ENCODE data around the gene INKA2. TPM values are rescaled to one million over a fixed set of nuclear protein-coding genes. Genes with fewer than 3 reads are reported as not detected.

The INKA2 gene
- total RNA-seq, 2 donors from 2014 or later, result 3.8 to 7.3 TPM

DNA sequence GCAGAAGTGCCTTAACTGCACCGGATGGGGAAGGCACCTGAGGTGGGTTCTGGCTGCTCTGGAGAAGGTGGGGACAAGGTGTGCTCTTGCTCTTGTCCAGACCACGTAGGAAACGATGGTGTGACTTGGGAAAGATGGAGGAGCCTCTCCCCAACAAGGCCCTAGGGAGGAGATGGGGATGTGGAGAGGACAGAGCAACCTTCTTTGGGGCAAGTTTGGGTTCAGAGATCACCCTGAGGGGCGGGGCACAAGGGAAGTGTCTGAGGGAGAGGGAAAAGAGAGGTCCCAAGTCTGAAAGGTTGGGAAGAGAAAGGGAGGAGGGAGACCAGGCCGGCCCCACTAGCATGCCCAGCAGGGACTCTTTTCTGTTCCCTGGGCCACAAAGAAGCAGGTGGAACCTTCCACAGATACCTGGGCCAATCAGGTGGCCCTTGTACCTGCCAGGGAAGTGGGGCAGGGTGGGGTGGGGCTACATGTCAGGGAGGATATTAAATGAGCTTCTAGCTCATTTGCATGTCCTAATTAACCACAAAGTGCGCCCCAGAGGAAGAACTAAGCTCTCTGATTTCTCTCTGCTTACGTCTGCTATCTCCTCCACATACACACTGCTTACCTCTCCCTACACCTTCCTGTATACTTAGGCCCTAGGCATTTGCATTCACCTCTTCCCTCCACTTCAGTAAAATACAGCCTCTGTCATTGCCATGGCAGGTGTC lies 15.9 kb downstream of the INKA2 start:
- DNase-seq (ENCODE audit: low spot score) (no peak), ATAC-seq (ENCODE audit: insufficient number of reproducible peaks, low FRiP score, low read depth) (no peak)
- no peaks in the 10 kb centered on the region for H3K36me3 ChIP-seq
- no peaks in the 10 kb centered on the region for H3K27me3 ChIP-seq (replicated peaks; ENCODE audit: insufficient read depth)
- TF ChIP-seq, protein P1, sequence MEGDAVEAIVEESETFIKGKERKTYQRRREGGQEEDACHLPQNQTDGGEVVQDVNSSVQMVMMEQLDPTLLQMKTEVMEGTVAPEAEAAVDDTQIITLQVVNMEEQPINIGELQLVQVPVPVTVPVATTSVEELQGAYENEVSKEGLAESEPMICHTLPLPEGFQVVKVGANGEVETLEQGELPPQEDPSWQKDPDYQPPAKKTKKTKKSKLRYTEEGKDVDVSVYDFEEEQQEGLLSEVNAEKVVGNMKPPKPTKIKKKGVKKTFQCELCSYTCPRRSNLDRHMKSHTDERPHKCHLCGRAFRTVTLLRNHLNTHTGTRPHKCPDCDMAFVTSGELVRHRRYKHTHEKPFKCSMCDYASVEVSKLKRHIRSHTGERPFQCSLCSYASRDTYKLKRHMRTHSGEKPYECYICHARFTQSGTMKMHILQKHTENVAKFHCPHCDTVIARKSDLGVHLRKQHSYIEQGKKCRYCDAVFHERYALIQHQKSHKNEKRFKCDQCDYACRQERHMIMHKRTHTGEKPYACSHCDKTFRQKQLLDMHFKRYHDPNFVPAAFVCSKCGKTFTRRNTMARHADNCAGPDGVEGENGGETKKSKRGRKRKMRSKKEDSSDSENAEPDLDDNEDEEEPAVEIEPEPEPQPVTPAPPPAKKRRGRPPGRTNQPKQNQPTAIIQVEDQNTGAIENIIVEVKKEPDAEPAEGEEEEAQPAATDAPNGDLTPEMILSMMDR (IDR thresholded peaks at IDR 0.05), result no peak
- H3K4me3 ChIP-seq, result no peak overlapping the region
- H3K4me1 ChIP-seq (ENCODE audit: control insufficient read depth in 1 of 2, low read depth in 2 of 2), result peaks cover 13 to 16% of the 10 kb centered on the region in 2 donors
- no peaks in the 10 kb centered on the region for H3K9me3 ChIP-seq
- no peak overlapping the region for H3K27ac ChIP-seq

DNA sequence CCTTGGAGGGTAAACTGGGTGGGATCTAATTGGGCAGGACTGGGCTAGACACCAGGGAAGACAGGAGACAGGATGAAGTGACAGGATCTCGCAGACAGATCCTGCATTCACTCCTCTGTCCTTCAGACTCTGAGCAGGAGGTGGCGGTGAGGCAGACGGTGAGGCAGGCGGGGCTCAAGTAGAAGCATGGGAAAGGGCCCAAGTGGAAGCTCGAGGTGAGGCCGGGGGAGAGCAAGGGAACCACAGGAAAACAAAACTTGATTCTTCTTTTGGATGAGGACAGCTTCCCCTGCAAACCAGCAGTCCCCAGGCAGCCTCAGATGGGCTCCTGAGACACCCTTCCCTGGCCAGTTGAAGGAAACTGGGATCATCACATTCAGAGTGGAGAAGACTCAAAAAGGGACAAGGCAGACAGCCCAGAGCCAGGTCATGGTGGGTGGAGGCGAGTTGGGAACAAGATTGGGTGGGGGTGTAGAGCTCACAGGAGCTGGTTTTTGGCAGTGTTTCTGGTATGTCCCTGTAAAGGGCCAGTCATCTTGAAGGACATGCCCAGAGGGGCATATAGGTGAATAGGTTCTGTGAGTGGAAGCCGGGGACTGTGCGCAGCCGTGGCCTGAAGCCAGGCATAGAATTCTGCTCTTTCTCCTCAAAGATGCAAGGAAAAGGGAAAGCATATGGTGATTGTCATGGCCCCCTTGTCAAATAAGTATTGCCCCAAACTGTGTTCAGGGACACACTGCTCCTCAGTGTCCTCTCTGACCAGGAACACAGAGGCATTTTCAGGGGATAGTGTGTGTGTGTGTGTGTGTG lies 18.0 kb downstream of the INKA2 start:
- peak overlapping the region in 1 of 2 donors; percentile 40 for H3K27ac ChIP-seq
- H3K4me3 ChIP-seq, result no peak overlapping the region
- TF ChIP-seq, protein P1 (IDR thresholded peaks at IDR 0.05), result no peak
- DNase-seq (ENCODE audit: low spot score) (no peak), ATAC-seq (ENCODE audit: insufficient number of reproducible peaks, low FRiP score, low read depth) (no peak)
- no peaks in the 10 kb centered on the region for H3K36me3 ChIP-seq
- H3K27me3 ChIP-seq (replicated peaks; ENCODE audit: insufficient read depth), result no peaks in the 10 kb centered on the region
- H3K9me3 ChIP-seq, result no peaks in the 10 kb centered on the region
- peaks cover 13 to 16% of the 10 kb centered on the region in 2 donors for H3K4me1 ChIP-seq (ENCODE audit: control insufficient read depth in 1 of 2, low read depth in 2 of 2)

DNA sequence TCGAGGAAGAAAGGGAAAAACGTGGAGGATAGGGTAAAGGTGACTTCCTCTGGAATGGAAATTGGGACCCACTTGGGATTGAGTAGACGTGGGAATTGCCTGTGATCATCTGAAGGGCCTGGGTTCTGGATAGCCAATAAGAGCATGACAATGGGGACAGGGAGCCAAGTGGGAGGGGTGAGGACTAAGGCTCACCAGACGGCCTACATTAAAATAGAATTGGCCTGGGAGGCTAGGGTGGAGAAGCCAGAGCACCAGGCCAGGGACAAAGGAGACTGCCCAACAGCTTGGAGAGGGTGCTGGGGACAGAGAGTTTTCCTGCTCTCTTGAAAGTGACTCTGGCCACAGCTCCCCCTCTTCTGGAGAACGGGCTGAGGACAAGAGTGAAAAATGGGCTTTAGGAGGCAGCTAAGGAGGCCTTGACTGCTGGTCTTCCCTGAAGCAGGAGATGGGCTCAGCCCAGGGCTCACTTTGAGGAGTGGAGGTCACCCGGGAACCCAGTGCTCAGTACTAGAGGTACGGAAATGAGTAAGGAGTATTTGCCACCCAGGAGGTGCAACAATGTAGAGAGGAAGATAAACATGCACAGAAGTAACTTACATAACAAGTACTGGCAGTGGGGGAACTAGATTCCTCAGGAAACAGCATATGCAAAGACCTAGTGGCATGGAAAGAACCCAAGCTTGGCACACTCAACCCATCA lies 18.8 kb downstream of the INKA2 start:
- Histone ChIP-seq H3K4me1 (ENCODE audit: control insufficient read depth in 1 of 2, low read depth in 2 of 2) (peaks cover 13 to 16% of the 10 kb centered on the region in 2 donors), H3K36me3 (no peaks in the 10 kb centered on the region), H3K4me3 (no peak overlapping the region), H3K27me3 (replicated peaks; ENCODE audit: insufficient read depth) (no peaks in the 10 kb centered on the region), H3K27ac (peak overlapping the region; percentile 3 to 40), H3K9me3 (no peaks in the 10 kb centered on the region)
- TF ChIP-seq, protein P1 (IDR thresholded peaks at IDR 0.05), result no peak
- ATAC-seq (ENCODE audit: insufficient number of reproducible peaks, low FRiP score, low read depth) (no peak), DNase-seq (ENCODE audit: low spot score) (no peak)

DNA sequence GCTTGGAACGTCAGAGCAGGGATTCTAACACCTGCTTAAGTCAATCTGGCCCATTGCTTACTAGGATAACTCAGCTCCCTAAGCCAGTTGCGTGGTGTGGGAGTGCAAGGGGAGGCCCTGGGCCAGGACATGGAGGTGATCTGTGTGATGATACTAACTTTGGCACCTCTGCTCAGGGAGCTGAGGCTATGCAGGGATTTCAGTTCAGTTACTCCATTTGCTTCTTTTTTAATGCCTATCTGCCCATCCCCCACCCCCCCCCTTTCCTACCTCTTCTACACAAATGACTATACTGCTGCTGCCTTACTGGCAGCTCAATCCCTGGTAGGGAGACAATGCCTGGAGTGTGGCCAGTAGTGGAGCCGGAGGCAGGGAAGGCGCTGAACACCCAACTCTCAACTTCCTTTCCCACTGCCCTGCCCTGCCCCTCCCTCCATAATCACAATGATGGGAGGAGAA lies 19.5 kb downstream of the INKA2 start:
- DNase-seq (ENCODE audit: low spot score), result no peak
- H3K36me3 ChIP-seq, result no peaks in the 10 kb centered on the region
- no peak overlapping the region for H3K4me3 ChIP-seq
- no peaks in the 10 kb centered on the region for H3K9me3 ChIP-seq
- TF ChIP-seq, protein P1 (IDR thresholded peaks at IDR 0.05), result no peak
- H3K27ac ChIP-seq, result peak overlapping the region; percentile 3 to 40
- ATAC-seq (ENCODE audit: insufficient number of reproducible peaks, low FRiP score, low read depth), result no peak
- no peaks in the 10 kb centered on the region for H3K27me3 ChIP-seq (replicated peaks; ENCODE audit: insufficient read depth)
- H3K4me1 ChIP-seq (ENCODE audit: control insufficient read depth in 1 of 2, low read depth in 2 of 2), result peaks cover 13 to 16% of the 10 kb centered on the region in 2 donors

DNA sequence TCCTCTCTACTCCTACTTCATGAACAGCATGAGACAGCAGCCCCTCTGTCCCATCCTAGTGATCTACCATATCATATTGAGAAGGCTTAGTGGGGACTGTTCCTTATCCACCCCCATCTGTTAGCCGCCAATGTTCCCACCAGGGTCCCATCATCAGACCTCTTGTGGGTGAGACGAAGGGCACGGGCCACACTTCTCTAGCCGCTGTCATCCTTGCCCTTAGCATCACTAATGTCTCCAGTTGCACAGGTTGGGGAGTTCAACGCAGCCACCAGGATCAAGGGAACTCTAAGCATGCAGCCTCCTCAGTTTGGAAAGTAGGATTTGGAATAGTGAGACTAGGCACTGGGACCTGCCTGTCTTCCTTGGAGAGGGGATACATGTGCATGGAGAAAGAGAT lies 20.1 kb downstream of the INKA2 start:
- Histone ChIP-seq H3K4me1 (ENCODE audit: control insufficient read depth in 1 of 2, low read depth in 2 of 2) (peaks cover 13 to 16% of the 10 kb centered on the region in 2 donors), H3K27me3 (replicated peaks; ENCODE audit: insufficient read depth) (no peaks in the 10 kb centered on the region), H3K36me3 (no peaks in the 10 kb centered on the region), H3K27ac (no peak overlapping the region), H3K9me3 (no peaks in the 10 kb centered on the region), H3K4me3 (no peak overlapping the region)
- TF ChIP-seq, protein P1 (IDR thresholded peaks at IDR 0.05), result no peak
- DNase-seq (ENCODE audit: low spot score) (no peak), ATAC-seq (ENCODE audit: insufficient number of reproducible peaks, low FRiP score, low read depth) (no peak)
